Nephron progenitor cell (in vitro differentiated cells): ENCODE measurements around the gene FTSJ3.
A peak's percentile ranks its signal among the peaks of the same experiment; 100 is the strongest.
"Not testable (repeated sequence)": the region's sequence is repeated elsewhere in the genome, so short reads cannot be mapped to it uniquely, and the experiment has no call there.

Experiments used
- DNase-seq: peaks from one replicate; pipeline ENCODE4 v3.0.0; 2021
- H3K27ac Mint-ChIP-seq: 2 replicates; pipeline ENCODE4 v1.8.0; 2021; ENCODE audit warnings: mild to moderate bottlenecking, moderate library complexity, mixed read lengths
- H3K27me3 Mint-ChIP-seq: 2 replicates; pipeline ENCODE4 v1.8.0; 2021; ENCODE audit warnings: mild to moderate bottlenecking, low read depth, mixed read lengths; ENCODE audit not compliant: poor library complexity
- H3K36me3 Mint-ChIP-seq: 2 replicates; pipeline ENCODE4 v1.8.0; 2021; ENCODE audit warnings: low read depth, mixed read lengths
- H3K4me1 Mint-ChIP-seq: 2 replicates; pipeline ENCODE4 v1.8.0; 2021; ENCODE audit warnings: mixed read lengths
- H3K4me3 Mint-ChIP-seq: 2 replicates; pipeline ENCODE4 v1.8.0; 2021; ENCODE audit warnings: mild to moderate bottlenecking, moderate library complexity, mixed read lengths
- H3K9me3 Mint-ChIP-seq: 2 replicates; pipeline ENCODE4 v1.8.0; 2021; ENCODE audit warnings: mild to moderate bottlenecking, moderate library complexity, mixed read lengths
- CTCF ChIP-seq: fragments of 200-600 bp; sonication (generic); IDR thresholded peaks from 2 replicates; pipeline ENCODE4 v1.5.0; 2021; ENCODE audit warnings: antibody characterized with exemption

The FTSJ3 gene, protein sequence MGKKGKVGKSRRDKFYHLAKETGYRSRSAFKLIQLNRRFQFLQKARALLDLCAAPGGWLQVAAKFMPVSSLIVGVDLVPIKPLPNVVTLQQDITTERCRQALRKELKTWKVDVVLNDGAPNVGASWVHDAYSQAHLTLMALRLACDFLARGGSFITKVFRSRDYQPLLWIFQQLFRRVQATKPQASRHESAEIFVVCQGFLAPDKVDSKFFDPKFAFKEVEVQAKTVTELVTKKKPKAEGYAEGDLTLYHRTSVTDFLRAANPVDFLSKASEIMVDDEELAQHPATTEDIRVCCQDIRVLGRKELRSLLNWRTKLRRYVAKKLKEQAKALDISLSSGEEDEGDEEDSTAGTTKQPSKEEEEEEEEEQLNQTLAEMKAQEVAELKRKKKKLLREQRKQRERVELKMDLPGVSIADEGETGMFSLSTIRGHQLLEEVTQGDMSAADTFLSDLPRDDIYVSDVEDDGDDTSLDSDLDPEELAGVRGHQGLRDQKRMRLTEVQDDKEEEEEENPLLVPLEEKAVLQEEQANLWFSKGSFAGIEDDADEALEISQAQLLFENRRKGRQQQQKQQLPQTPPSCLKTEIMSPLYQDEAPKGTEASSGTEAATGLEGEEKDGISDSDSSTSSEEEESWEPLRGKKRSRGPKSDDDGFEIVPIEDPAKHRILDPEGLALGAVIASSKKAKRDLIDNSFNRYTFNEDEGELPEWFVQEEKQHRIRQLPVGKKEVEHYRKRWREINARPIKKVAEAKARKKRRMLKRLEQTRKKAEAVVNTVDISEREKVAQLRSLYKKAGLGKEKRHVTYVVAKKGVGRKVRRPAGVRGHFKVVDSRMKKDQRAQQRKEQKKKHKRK

DNA sequence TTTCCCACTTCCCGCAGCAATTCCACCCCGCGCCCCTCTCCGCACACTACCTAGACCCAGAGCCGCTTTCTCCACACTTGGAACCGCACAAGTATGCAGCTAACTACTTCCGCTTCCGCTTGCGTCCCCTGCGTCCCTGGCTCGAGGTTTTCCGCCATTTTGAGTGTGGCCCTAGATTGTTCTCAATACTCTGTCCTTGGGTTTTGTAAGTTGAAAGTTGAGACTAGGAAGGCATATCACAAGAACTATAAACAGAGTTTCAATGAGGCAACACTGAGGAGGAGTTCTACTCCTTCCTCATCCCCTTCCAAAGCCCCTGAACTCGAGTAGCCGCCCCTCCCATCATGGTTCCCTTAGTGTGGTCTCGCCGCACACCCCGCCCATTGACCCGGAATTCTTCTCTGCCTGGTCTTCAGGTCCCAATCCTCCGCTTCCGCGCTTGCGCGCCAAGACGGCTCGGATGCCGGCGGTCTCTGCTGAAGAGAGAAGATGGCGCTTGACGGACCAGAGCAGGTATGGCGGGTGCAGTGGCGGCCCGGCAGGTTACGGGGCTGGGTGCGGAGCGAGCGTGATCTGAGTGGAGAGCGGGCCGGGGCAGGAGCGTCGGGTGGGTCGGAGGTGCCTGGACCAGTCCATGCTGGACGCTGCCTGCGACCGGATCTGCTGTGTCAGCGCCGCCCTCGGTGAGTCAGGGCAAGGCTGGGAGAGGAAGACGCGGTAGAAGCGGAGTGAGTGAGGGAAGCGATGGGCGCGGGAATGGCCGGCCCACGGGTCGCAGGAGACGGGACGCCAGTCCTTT lies at the start of gene FTSJ3, which contains the start of gene PSMC5:
Gene FTSJ3 (minus strand): TSS at position 662 of the 799 bp plus-strand sequence. CDS start 761 bp downstream, outside the sequence.
Gene PSMC5 (plus strand): TSS at position 430 of the 799 bp plus-strand sequence. CDS start 60 bp downstream, at position 490.
- Mint-ChIP-seq H3K27me3 (peaks cover 5% of the 10 kb centered on the region), H3K27ac (peak within 1 kb of the TSS; percentile 100), H3K9me3 (no peaks in the 10 kb centered on the region), H3K4me1 (peaks cover 49% of the 10 kb centered on the region), H3K36me3 (peaks cover 58% of the 10 kb centered on the region), H3K4me3 (peak within 1 kb of the TSS; percentile 99)
- peak; percentile 93 for DNase-seq
- TF ChIP-seq CTCF = peak; percentile 45

DNA sequence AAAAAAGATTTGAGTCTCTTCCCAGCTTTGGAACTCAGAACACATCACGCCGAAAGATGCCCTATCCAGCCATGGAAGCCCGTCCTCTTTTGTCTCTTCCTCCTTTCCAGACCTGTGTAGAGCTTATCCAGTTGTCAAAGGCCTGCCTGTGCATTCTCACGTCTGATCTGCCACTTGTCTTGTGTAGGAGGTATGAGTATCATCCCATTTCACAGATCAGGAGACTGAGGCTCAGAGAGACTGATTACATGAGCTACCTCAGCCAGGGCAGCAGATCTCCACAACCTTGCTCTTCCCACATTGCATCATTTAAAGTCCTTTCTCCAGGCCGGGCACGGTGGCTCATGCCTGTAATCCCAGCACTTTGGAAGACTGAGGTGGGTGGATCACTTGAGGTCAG lies 47.2 kb upstream of the FTSJ3 start:
- H3K36me3 Mint-ChIP-seq, H3K9me3 Mint-ChIP-seq, H3K27ac Mint-ChIP-seq, H3K4me1 Mint-ChIP-seq, DNase-seq, H3K4me3 Mint-ChIP-seq: not testable (repeated sequence)
- peaks cover 36% of the 10 kb centered on the region for H3K27me3 Mint-ChIP-seq

GRCh38 chr17:63874061-63874626 lies 46.7 kb upstream of the FTSJ3 start:
- not testable (repeated sequence) for DNase-seq, H3K9me3 Mint-ChIP-seq, H3K4me3 Mint-ChIP-seq, H3K4me1 Mint-ChIP-seq, H3K27ac Mint-ChIP-seq, H3K36me3 Mint-ChIP-seq
- peaks cover 33% of the 10 kb centered on the region for H3K27me3 Mint-ChIP-seq

DNA sequence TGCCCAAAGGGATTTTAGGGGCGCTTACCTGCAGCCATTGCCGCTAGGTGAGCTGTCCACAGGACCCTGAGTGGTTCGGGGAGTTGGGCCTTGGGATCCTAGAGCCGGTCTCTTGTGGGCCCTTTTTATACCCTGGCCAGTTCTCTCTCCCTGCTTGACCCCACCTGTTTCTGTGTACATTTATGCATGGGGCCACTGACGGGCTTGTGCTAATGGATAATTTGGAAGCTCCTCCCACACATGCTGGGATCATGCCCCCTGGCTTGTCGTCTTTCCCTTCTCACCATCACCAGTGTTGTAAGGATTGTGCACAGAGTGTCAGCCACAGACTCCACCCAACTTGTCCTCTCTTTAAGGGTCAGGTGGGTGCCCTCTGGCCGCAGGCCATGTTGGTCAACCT lies 46.1 kb upstream of the FTSJ3 start, which contains the start of gene CSH2:
Gene CSH2 (minus strand): TSS at position 101 of the 400 bp plus-strand sequence. CDS start 63 bp downstream, at position 38.
- not testable (repeated sequence) for H3K27ac Mint-ChIP-seq, H3K9me3 Mint-ChIP-seq, H3K36me3 Mint-ChIP-seq, H3K4me3 Mint-ChIP-seq, H3K4me1 Mint-ChIP-seq, DNase-seq
- H3K27me3 Mint-ChIP-seq = peaks cover 28% of the 10 kb centered on the region

DNA sequence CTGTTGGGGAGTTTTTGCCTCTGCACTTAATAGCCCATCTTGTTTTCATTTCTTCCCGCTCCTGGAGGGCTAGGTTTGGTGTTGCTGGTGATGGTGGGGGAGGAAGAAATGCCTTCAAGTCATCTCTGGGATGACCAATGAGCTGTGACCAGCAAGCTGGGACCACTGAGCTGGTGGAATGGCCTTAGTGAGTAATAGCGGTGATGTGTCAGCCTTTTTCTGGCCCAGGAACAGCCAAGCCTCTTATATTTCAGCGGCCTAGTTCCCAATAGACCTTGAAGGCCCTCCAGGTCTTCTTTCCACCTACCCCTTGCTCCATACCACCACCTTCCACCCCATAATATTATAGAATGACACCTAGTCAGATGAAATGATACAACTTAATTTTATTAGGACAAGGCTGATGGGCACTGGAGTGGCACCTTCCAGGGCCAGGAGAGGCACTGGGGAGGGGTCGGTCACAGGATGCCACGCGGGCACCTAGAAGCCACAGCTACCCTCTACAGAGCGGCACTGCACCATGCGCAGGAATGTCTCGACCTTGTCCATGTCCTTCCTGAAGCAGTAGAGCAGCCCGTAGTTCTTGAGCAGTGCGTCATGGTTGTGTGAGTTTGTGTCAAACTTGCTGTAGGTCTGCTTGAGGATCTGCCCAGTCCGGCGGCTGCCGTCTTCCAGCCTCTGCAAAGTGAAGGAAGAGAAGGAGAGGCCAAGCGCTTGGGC lies 44.3 kb upstream of the FTSJ3 start:
- not testable (repeated sequence) for DNase-seq, H3K4me1 Mint-ChIP-seq, H3K36me3 Mint-ChIP-seq, H3K4me3 Mint-ChIP-seq, H3K27ac Mint-ChIP-seq, H3K9me3 Mint-ChIP-seq
- H3K27me3 Mint-ChIP-seq = peaks cover 16% of the 10 kb centered on the region

DNA sequence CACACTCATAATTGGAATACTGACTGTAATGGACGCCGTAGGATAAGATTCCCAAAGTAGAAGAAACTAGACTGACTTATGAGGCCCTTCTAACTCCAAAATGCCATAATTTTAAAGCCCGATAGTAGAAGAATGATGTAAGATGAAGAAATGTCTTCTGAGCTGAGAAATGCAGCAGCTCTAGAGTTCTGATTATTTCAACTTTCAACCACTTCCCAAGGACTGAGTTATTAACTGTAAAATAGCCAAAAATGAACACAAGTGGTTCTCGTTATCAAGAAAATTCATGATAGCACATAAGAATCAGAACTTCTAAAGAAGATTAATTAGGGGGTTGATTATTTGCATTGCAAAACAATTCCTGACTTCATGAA lies 42.8 kb upstream of the FTSJ3 start:
- H3K9me3 Mint-ChIP-seq, H3K36me3 Mint-ChIP-seq, H3K27me3 Mint-ChIP-seq, DNase-seq, H3K4me1 Mint-ChIP-seq, H3K27ac Mint-ChIP-seq, H3K4me3 Mint-ChIP-seq: not testable (repeated sequence)

DNA sequence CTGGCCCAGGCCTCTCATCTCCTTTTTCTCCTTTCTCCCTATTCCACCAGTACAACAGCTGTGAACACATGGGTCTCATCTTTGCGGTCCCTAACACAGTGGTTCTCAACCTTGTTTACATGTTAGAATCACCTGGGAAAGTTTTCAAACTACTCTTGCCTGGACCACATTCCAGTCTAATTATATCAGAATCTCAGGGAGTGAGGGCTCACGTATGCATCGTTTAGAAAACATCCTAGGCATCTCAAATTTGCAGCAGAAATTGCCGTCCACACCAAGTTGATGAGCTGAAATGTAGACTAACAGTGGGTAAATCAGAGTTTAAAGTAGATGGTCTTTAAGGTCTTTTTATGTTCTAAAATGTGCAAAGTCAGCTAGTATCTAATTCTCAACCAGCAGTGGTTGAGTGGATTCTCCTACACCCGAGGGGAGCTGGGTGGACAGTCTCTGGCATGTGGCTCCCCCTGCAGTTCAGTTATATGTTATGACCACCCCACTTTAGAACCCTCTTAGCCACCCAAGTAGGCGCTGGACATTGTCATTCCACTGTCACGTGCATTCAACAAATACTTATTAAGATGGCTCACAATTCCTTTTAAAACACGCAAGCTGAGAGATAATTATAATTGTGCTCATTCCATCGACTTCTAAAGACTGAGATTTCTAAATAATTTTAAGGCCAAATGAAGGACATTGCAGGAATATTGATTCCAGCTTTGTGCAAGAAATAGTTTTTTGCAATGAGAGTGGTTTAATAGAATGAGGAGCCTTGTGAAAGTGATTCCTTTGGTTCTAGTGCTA lies 42.2 kb upstream of the FTSJ3 start:
- DNase-seq, H3K4me1 Mint-ChIP-seq, H3K4me3 Mint-ChIP-seq, H3K27me3 Mint-ChIP-seq, H3K36me3 Mint-ChIP-seq, H3K9me3 Mint-ChIP-seq, H3K27ac Mint-ChIP-seq: not testable (repeated sequence)

- not testable (repeated sequence) for DNase-seq, H3K27ac Mint-ChIP-seq, H3K36me3 Mint-ChIP-seq, H3K4me1 Mint-ChIP-seq, H3K9me3 Mint-ChIP-seq, H3K4me3 Mint-ChIP-seq, H3K27me3 Mint-ChIP-seq
Observed at GRCh38 chr17:63866625-63867024, 39.2 kb upstream of the FTSJ3 start.
